HG03159 (cell line): ENCODE results near the gene SNX12.
"Not testable (repeated sequence)": the region's sequence is repeated elsewhere in the genome, so short reads cannot be mapped to it uniquely, and the experiment has no call there.

Experiments used
- ATAC-seq: cut with Tn5 transposase; IDR thresholded peaks from one replicate; pipeline ENCODE4 v1.9.1; 2021; ENCODE audit warnings: mild to moderate bottlenecking, moderate library complexity; ENCODE audit not compliant: unreplicated experiment

Gene SNX12

DNA sequence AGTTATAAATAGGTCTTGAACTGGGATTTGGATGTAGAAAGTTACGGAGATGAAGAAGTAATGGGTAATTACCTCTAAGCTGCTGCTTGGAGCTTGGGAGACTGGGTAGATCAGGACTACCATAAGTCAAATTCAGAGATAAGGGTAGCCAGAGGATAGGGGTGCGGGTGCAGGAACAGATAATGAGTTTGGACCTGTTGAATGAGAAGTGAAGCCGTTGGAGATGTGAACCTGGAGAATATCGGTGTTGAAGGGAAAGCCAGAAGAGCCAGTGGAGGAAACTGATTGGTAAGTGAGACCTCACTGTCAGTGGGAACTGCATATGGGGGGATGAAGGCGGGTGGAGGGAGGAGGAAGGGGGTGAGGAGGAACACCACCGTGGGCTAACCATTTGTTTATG is 26.9 kb upstream of the SNX12 start:
- ATAC-seq, result no peak

GRCh38 chrX:71091263-71091662 is 23.1 kb upstream of the SNX12 start:
- ATAC-seq, result no peak

DNA sequence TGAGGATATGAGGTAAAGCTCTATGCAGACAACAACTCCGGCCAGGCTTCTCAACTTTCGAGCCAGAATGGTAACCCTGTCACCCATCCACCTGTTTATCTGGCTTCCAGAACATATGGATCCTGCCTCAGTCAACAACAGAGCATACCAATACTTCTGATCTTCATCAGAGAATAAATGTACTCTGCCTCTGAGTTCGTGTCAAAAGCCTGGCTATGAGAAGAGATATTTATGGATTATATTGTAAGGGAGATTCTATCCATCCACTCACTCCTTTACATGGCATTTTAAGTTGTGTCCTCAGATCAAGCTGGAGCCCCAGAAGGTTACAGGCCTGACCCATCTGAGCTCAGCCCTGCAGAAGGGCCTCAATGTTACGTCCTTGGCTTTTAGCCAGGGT is 17.8 kb upstream of the SNX12 start:
- no peak for ATAC-seq

DNA sequence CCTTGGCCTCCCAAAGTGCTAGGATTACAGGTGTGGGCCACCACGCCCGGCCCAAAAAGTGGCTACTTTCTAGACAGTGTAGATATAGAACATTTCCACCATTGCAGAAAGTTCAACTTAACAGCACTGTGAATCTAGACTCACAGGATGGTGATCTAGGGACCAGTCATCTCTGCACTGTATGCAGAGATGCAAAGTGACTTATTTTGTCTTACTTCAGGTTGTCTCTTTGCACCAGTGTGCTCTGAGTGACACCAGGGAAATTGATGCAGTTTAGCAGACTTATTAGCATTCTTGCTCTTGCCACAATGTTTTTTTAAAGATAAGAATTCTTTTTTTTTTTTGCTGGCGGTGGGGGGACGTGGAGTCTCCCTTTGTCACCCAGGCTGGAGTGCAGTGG is 14.7 kb upstream of the SNX12 start:
- no peak for ATAC-seq

DNA sequence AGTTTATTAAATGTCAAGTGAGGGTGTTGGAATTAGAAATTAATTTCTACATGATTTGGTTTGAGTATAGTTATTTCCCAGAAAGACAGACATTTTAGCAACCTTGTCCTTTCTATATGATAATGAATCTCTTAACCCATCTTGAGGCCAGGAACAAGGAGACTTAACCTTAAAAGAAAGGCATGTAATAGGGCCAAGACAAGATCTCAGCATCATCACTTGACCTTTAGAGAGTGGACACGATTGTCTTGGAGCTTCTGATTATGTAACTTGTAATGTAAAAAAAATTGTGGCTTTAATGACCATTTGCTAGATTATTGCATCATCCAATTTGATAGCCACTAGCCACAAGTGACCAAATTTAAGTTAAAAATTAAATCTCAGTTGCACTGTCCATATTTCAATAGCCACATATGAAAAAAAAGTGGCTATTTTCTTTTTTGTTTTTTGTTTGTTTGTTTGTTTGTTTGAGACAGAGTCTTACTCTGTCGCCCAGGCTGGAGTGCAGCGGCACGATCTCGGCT is 14.1 kb upstream of the SNX12 start:
- ATAC-seq, result no peak

DNA sequence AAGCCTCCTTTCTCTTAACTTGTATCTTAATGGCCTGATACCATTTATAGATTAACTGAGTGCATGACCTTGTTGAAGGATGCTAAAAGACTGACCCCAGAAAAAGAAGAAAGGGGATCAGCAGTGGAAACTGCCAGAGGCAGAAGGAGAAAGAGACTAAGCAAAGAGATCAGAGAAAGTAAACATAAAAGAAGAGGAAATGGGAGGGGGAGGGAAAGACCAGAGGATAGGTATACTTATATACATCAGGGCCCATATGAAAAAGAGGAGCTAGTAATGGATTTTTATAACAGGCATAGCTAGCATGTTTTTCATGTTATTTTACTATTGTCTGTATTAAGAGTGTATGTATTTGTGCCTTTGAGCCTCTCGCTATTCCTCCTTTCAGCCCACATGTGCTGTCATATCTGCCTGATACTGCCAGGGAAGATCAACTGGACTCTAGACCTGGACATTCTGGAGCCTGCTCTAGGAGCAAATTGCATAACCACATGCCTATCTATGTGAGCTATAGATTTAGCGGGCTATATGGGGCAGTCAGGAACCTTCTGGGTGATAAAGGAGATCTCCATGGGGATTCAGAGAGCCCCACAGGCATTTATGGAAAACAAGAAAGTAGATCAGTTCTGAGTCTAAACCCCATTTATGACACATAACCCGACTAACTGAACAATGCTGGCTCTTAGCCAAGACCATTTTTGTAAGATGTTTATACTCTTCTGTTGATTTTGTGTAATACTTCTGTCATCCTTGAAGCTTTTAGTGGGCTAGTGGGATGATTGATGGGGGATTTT is 13.4 kb upstream of the SNX12 start:
- ATAC-seq, result no peak

DNA sequence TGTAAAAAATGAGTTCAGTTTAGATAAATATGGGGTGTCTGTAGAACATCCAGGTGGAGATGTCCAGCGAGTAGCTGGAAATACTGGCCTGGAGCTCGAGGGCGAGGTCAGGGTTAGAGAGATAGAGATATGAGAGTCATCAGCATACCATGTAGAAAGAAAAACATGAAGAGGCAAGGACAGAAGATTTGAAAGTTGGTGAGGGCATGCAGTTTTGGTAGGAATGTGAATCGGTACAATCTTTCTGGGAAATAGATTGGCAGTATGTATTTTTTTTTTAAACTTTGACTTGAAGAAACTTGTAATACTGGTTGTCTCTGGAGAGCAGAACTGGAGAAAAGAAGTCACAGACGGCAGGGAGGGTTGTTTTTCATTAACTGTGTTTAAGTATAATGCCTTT is 2.4 kb upstream of the SNX12 start:
- ATAC-seq, result no peak

DNA sequence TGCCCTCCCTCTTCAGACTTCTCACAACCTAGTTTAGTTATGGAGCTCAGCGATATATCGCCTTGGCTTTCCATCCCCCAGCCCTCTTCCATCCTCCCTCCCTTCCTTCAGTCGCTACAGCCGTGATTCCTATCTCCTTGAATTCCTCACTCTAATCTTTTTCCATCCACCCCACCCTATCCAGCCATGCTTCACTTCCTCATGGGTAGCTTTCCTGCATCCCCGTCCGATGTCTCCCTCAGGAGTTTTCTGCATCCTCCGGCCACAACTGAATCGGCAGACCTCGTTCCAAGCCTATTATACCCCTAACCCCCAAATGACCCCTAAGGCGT is 456 bp downstream of the SNX12 start:
- ATAC-seq, result no peak

GRCh38 chrX:71067089-71067488 is 1.0 kb downstream of the SNX12 start:
- no peak for ATAC-seq

DNA sequence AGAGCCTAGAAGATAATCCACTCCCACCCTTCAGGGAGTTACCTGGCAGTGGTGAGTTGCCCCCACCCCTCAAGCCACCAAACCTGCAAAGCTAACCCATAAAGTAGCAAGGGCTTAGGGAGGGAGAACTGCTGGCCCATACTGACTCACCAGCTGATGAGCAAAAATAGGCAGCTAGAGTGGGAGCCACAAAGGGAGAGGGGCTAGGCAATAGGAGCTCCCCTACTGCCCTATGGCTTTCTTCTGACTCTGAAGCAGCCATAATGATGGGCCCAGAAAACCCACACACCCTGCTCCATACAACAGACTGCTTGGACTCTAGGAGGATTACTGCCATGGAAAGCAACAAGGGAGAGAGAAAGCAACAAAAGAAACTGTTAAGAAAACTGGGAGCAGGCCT is 8.0 kb downstream of the SNX12 start:
- ATAC-seq, result no peak

DNA sequence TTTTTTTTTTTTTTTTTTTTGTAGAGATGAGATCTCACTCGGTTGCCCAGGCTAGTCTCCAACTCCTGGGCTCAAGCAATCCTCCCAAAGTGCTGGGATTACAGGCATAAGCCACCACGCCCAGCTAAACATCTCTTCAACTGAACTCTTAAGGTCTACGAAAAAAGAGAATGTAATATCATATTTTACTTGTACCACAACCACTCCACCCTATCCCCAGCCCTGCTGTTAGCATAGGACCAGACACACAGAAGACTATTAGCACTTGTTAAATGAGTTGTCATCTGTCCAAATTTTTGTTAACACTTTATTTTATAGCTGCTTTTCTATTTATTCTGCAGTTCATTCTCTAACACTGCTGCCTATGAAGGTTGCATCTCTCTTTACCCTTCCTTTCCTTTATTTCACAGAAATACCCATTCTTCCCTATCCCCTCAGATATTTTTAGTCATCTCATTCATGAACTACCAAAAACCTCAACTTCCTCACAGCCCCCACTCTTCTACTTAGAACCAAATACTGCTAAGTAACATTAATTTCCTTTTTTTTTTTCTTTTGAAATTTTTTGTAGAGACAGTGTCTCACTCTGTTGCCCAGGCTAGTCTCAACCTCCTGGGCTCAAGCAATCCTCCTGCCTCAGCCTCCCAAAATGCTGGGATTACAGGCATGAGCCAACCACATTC is 10.1 kb downstream of the SNX12 start:
- no peak for ATAC-seq

DNA sequence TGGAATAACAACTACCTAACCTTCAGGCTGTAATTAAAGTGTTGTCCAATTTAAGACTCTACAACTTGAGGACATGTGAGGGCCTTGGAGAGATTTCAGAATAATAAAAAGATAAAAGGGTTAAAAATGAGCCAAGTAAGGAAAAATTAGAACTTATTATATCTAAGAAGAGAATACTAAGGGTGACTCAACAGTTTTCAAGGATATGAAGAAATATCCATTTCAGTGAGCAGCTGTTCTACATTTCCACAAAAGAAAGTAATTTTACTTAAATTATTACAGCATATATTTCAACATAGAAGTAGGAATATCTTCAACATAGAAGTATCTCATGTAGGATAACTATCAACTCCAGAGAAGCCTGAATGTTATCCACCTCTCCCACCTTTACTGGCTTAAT is 11.3 kb downstream of the SNX12 start:
- ATAC-seq, result no peak

DNA sequence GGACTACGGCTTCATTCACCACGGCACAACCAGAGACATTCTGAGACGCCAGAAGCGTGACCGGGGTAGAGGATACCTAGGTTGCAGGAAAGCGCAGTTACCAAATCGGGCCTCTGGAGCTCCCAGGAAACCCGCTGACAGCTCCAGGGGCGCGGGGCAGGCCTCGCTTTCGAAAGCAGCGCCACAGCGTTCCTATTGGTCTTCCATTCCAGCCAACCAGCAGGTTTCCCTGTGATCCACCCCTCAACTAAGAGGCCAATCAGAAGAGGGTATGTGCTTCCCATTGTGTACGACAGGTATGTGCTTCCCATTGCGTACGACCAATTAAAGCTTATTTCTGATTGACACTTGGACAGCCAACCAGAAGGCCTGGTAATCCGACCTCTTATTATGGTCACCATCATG is 14.9 kb downstream of the SNX12 start:
- peak; percentile 73 for ATAC-seq

DNA sequence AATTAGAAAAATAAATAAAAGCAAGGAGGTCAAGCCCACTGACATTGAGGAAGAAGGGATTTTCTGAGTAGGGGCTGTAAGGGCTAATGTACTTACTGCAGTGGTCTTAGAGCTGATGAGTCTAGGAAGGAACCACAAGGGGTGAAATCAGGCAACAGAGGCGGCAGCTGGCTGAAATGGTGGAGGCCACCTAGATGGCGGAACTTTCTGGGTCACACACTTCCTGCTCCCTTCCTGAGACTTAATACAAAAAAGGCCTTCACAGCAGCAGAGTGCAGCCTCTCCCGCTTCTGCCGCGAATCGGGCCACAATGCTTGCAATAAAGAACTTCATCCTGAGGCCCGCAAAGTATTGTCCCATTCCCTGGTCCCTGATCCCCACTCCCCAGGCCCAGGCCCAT is 15.4 kb downstream of the SNX12 start:
- peak; percentile 18 for ATAC-seq

GRCh38 chrX:71047891-71048290 is 20.2 kb downstream of the SNX12 start:
- not testable (repeated sequence) for ATAC-seq

DNA sequence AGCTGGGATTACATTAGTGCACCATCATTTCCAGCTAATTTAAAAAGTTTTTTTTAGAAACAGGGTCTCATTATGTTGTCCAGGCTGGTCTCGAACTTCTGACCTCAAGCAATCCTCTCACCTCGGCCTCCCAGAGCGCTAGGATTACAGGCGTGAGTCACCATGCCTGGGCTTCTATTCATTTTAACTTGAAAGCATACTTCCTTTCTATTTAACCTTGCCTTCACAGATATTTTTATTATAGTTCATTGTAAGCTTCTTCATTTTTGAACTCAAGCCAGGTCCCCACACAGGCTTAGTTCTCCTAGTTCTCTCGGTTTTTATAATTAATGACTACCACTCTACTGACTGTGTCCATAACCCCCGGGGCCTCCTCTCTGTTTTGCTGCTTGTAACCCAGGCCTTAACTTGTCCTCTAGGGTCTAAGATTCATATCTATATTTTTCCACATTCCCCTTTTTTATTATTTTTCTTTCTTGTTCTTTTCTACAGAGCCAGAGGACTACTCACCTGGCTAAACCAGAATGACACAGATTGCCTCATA is 50.7 kb downstream of the SNX12 start:
- ATAC-seq, result no peak
